HEK293 (cell line): ENCODE data around the gene PKHD1.

Experiments
- ATF2 ChIP-seq: fragments of 450-650 bp; formaldehyde crosslinking; IDR thresholded peaks from 2 replicates; pipeline ENCODE4 v1.5.1; 2016; ENCODE audit warnings: missing biosample characterization, missing genetic modification characterization, low read depth
- OSR2 ChIP-seq: fragments of 450-650 bp; formaldehyde crosslinking; IDR thresholded peaks from 2 replicates; pipeline ENCODE4 v1.5.1; 2016; ENCODE audit warnings: missing biosample characterization, missing genetic modification characterization
- PBX3 ChIP-seq: sonication (generic); formaldehyde crosslinking; IDR thresholded peaks from 2 replicates; pipeline ENCODE4 v1.8.1; 2022; ENCODE audit warnings: mild to moderate bottlenecking, moderate library complexity, missing genetic modification reagents
- ZNF530 ChIP-seq: fragments of 450-650 bp; formaldehyde crosslinking; IDR thresholded peaks from 2 replicates; pipeline ENCODE4 v1.5.1; 2016; ENCODE audit warnings: low read depth, missing biosample characterization, missing genetic modification characterization
- ZNF600 ChIP-seq: fragments of 450-650 bp; formaldehyde crosslinking; IDR thresholded peaks from 2 replicates; pipeline ENCODE4 v1.5.1; 2016; ENCODE audit warnings: missing biosample characterization, missing genetic modification characterization
- ZNF610 ChIP-seq: fragments of 450-650 bp; formaldehyde crosslinking; IDR thresholded peaks from 2 replicates; pipeline ENCODE4 v1.5.1; 2016; ENCODE audit warnings: missing biosample characterization, missing genetic modification characterization, borderline replicate concordance
- ZNF830 ChIP-seq: fragments of 450-650 bp; IDR thresholded peaks from 2 replicates; pipeline ENCODE4 v1.5.0; 2018; ENCODE audit warnings: missing biosample characterization, missing genetic modification characterization, low read depth, mild to moderate bottlenecking, moderate library complexity
- TF ChIP-seq, protein P1 (sequence below): fragments of 450-650 bp; formaldehyde crosslinking; IDR thresholded peaks from 2 replicates; pipeline ENCODE4; 2016; ENCODE audit warnings: missing biosample characterization, missing genetic modification characterization
- TF ChIP-seq, protein P2 (sequence below): fragments of 450-650 bp; formaldehyde crosslinking; IDR thresholded peaks from 2 replicates; pipeline ENCODE4 v1.5.1; 2016; ENCODE audit warnings: missing biosample characterization, missing genetic modification characterization
- TF ChIP-seq, protein P3 (sequence below): fragments of 450-650 bp; formaldehyde crosslinking; IDR thresholded peaks from 2 replicates; pipeline ENCODE4 v1.5.1; 2016; ENCODE audit warnings: missing biosample characterization, missing genetic modification characterization

- TF ChIP-seq ZNF600 (tag by site-specific recombination) = no peak
- TF ChIP-seq ATF2 (tag by site-specific recombination) = no peak
- no peak for TF ChIP-seq OSR2 (tag by site-specific recombination)
- no peak for TF ChIP-seq ZNF530
- TF ChIP-seq, protein P1, sequence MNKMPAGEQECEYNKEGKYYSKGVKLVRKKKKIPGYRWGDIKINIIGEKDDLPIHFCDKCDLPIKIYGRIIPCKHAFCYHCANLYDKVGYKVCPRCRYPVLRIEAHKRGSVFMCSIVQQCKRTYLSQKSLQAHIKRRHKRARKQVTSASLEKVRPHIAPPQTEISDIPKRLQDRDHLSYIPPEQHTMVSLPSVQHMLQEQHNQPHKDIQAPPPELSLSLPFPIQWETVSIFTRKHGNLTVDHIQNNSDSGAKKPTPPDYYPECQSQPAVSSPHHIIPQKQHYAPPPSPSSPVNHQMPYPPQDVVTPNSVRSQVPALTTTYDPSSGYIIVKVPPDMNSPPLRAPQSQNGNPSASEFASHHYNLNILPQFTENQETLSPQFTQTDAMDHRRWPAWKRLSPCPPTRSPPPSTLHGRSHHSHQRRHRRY (tag by site-specific recombination) = no peak
- no peak for TF ChIP-seq ZNF610 (tag by site-specific recombination)
- TF ChIP-seq, protein P2, sequence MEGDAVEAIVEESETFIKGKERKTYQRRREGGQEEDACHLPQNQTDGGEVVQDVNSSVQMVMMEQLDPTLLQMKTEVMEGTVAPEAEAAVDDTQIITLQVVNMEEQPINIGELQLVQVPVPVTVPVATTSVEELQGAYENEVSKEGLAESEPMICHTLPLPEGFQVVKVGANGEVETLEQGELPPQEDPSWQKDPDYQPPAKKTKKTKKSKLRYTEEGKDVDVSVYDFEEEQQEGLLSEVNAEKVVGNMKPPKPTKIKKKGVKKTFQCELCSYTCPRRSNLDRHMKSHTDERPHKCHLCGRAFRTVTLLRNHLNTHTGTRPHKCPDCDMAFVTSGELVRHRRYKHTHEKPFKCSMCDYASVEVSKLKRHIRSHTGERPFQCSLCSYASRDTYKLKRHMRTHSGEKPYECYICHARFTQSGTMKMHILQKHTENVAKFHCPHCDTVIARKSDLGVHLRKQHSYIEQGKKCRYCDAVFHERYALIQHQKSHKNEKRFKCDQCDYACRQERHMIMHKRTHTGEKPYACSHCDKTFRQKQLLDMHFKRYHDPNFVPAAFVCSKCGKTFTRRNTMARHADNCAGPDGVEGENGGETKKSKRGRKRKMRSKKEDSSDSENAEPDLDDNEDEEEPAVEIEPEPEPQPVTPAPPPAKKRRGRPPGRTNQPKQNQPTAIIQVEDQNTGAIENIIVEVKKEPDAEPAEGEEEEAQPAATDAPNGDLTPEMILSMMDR (tag by site-specific recombination) = no peak
- TF ChIP-seq ZNF830 = no peak
- no peak for TF ChIP-seq PBX3 (CRISPR knock-in tag)
- TF ChIP-seq, protein P3, sequence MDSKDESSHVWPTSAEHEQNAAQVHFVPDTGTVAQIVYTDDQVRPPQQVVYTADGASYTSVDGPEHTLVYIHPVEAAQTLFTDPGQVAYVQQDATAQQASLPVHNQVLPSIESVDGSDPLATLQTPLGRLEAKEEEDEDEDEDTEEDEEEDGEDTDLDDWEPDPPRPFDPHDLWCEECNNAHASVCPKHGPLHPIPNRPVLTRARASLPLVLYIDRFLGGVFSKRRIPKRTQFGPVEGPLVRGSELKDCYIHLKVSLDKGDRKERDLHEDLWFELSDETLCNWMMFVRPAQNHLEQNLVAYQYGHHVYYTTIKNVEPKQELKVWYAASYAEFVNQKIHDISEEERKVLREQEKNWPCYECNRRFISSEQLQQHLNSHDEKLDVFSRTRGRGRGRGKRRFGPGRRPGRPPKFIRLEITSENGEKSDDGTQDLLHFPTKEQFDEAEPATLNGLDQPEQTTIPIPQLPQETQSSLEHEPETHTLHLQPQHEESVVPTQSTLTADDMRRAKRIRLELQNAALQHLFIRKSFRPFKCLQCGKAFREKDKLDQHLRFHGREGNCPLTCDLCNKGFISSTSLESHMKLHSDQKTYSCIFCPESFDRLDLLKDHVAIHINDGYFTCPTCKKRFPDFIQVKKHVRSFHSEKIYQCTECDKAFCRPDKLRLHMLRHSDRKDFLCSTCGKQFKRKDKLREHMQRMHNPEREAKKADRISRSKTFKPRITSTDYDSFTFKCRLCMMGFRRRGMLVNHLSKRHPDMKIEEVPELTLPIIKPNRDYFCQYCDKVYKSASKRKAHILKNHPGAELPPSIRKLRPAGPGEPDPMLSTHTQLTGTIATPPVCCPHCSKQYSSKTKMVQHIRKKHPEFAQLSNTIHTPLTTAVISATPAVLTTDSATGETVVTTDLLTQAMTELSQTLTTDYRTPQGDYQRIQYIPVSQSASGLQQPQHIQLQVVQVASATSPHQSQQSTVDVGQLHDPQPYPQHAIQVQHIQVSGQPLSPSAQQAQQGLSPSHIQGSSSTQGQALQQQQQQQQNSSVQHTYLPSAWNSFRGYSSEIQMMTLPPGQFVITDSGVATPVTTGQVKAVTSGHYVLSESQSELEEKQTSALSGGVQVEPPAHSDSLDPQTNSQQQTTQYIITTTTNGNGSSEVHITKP = 0 out of 2 replicates have a peak, but pooled peaks have one; percentile 12
Measured at GRCh38 chr6:52065621-52066020, 21.8 kb downstream of the PKHD1 start.
